Activated CD4-positive, alpha-beta memory T cell treated with anti-CD3 and anti-CD28 coated beads for 36 hours (primary cell): ENCODE measurements around the gene ATP1B4. TPM values are rescaled to one million over a fixed set of nuclear protein-coding genes. Genes with fewer than 3 reads are reported as not detected.

Experiments
- CTCF ChIA-PET: fragments of 350-600 bp; sonication (Branson Sonifier 250); formaldehyde crosslinking; loops from one replicate; lab custom pipeline; 2021; ENCODE audit warnings: antibody characterized with exemption, inconsistent platforms; lab: Charles Lee
- POLR2A ChIA-PET: fragments of 350-600 bp; sonication (Branson Sonifier 250); formaldehyde crosslinking; loops from one replicate; lab custom pipeline; 2021; ENCODE audit warnings: antibody characterized with exemption; lab: Charles Lee
- DNase-seq: peaks from one replicate; pipeline ENCODE4 v3.0.0-alpha.2; 2020
- H3K27ac Mint-ChIP-seq: one replicate; pipeline ENCODE4 v1.8.0; 2021; ENCODE audit warnings: mixed read lengths
- H3K27me3 Mint-ChIP-seq: one replicate; pipeline ENCODE4 v1.8.0; 2021; ENCODE audit warnings: mixed read lengths
- H3K36me3 Mint-ChIP-seq: one replicate; pipeline ENCODE4 v1.8.0; 2021; ENCODE audit warnings: mixed read lengths
- H3K4me1 Mint-ChIP-seq: one replicate; pipeline ENCODE4 v1.8.0; 2021; ENCODE audit warnings: low read depth, mixed read lengths
- H3K4me3 Mint-ChIP-seq: one replicate; pipeline ENCODE4 v1.8.0; 2021; ENCODE audit warnings: mild to moderate bottlenecking, mixed read lengths
- H3K9me3 Mint-ChIP-seq: one replicate; pipeline ENCODE4 v1.8.0; 2021; ENCODE audit warnings: mixed read lengths
- intact Hi-C: fragments of 100-400 bp; cut with micrococcal nuclease; formaldehyde crosslinking; loops from one replicate; pipeline ENCODE4 v1.15.1; 2023
- total RNA-seq, 2 experiments: library from RNA; stranded (reverse); gene quantifications; one replicate each; pipeline ENCODE4 v1.2.3, GENCODE V29; 2021

ATP1B4 gene
- total RNA-seq, 2 experiments from 2014 or later, result not detected

DNA sequence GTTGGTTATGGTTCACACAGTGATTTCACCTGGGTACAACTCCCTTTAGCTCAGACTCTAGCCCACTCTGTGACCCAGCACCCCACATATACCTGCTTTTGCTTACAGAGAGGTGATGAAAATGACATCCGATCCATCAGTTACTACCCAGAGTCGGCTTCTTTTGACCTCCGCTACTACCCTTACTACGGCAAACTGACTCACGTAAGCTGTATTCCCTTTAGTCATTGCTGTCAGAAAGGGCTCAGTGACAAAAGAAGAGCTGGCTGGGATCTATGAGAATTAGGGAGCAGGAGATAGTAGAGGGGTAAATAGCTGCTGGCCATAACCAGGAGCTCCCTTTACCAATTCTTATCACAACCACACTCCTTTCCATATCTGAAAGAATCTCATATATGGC, 16.7 kb downstream of the ATP1B4 start:
- POLR2A ChIA-PET, result interaction anchor here (0.6 kb wide), 1 partner anchor 669 kb away, joined by 3 read pairs; no protein-coding TSS in a partner anchor

DNA sequence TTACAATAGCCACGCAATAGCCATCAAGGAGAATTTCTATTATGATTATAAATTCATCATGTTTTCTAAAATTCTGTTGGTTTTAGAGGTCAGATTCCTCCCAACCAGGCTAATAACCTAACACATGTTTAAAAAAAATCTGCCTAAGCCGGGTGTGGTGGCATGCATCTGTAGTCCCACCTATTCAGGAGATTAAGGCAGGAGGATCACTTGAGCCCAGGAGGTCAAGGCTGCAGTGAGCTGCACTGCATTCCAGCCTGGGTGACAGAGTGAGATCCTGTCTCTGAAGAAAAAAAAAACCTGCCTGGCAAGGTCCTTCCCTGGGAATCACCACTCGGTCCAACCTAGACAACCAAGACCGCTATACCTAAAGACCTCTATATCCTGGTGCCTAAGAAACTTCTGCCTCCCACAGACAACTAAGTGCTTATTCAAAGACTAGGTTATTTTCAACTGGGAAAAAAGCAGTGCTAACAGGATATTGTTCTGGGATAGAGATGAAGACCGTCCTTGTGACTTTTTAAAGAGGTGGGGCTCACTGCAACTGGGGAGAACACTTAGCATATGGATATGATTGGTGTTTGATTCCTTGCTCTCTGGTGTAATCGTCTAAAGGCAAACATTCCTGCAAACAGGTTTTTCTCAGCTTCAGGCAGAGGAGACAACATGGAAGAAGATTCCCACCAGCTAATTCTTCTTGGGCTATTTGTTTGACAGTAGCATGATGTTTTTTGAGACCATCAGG, 18.2 kb downstream of the ATP1B4 start:
- H3K9me3 Mint-ChIP-seq, result no peaks in the 10 kb centered on the region
- intact Hi-C loops, result loop anchor here (1.0 kb wide), 1 partner anchor 95 kb away; no protein-coding TSS in a partner anchor
- DNase-seq, result no peak
- H3K27me3 Mint-ChIP-seq, result peaks cover 1% of the 10 kb centered on the region
- no peaks in the 10 kb centered on the region for H3K36me3 Mint-ChIP-seq
- CTCF ChIA-PET, result interaction anchor here (1.2 kb wide), 1 partner anchor 96 kb away, joined by 3 read pairs; no protein-coding TSS in a partner anchor
- H3K4me1 Mint-ChIP-seq, result peaks cover 5% of the 10 kb centered on the region
- no peak overlapping the region for H3K27ac Mint-ChIP-seq
- POLR2A ChIA-PET, result no interaction called here
- H3K4me3 Mint-ChIP-seq, result no peak overlapping the region

More for the DNA sequence above, 16.7 kb downstream of the ATP1B4 start:
- Mint-ChIP-seq H3K4me1 (peaks cover 5% of the 10 kb centered on the region), H3K27me3 (peaks cover 1% of the 10 kb centered on the region), H3K36me3 (no peaks in the 10 kb centered on the region), H3K9me3 (no peaks in the 10 kb centered on the region), H3K4me3 (no peak overlapping the region), H3K27ac (no peak overlapping the region)
- intact Hi-C loops, result no loop called here
- DNase-seq, result no peak
- CTCF ChIA-PET, result interaction anchor here (1.0 to 1.1 kb wide), 2 partner anchors 14 to 108 kb away, joined by 3 read pairs; no protein-coding TSS in a partner anchor

DNA sequence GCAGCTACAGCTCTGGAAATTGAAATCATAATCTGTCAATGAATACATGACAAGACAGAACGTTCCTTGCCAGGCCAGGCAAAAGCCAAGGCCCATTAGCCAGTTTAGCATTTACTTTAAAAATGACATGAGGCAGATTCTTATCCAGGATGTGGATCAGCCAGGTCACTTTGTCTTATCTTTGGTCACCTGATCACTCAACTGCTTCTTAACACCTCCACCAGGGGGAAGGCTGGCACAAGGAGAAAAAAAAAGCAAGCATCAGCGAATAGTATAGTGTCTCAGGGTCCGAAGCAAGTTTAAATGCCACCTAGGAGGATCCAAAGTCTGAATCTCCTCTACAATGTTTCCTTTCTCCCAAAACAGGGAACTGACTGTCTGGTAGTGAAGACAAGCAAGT, 18.8 kb downstream of the ATP1B4 start:
- H3K9me3 Mint-ChIP-seq, result no peaks in the 10 kb centered on the region
- ChIA-PET POLR2A (no interaction called here), CTCF (interaction anchor here (0.6 to 1.4 kb wide), 3 partner anchors 24 to 95 kb away, joined by 3 to 4 read pairs (median 3); no protein-coding TSS in a partner anchor)
- peaks cover 5% of the 10 kb centered on the region for H3K4me1 Mint-ChIP-seq
- peaks cover 1% of the 10 kb centered on the region for H3K27me3 Mint-ChIP-seq
- intact Hi-C loops, result loop anchor here (1.0 kb wide), 1 partner anchor 95 kb away; no protein-coding TSS in a partner anchor
- no peaks in the 10 kb centered on the region for H3K36me3 Mint-ChIP-seq
- H3K27ac Mint-ChIP-seq, result no peak overlapping the region
- DNase-seq, result peak; percentile 24
- no peak overlapping the region for H3K4me3 Mint-ChIP-seq

DNA sequence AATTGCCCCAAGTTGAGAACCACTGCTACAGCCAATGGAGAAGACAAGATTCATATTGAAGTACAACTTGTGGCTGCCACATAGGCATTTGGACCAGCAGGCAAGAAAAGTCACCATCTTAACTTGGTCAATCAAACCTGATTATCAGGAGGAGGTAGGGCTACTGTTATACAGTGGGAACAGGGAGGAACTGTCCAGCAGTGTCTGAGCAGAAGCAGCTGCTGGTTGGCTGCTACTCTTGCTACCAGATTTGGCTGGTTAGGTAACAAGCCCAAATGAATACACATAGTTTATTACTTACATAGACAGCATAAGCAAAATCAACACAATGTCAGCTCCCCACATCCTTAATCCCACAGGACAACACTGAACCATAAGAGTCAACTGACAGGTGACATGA, 39.4 kb downstream of the ATP1B4 start:
- H3K4me1 Mint-ChIP-seq, result no peaks in the 10 kb centered on the region
- no peaks in the 10 kb centered on the region for H3K36me3 Mint-ChIP-seq
- H3K27me3 Mint-ChIP-seq, result no peaks in the 10 kb centered on the region
- no peak for DNase-seq
- no peak overlapping the region for H3K27ac Mint-ChIP-seq
- H3K9me3 Mint-ChIP-seq, result peaks cover 4% of the 10 kb centered on the region
- H3K4me3 Mint-ChIP-seq, result no peak overlapping the region
- ChIA-PET POLR2A (no interaction called here), CTCF (no interaction called here)
- intact Hi-C loops, result no loop called here

DNA sequence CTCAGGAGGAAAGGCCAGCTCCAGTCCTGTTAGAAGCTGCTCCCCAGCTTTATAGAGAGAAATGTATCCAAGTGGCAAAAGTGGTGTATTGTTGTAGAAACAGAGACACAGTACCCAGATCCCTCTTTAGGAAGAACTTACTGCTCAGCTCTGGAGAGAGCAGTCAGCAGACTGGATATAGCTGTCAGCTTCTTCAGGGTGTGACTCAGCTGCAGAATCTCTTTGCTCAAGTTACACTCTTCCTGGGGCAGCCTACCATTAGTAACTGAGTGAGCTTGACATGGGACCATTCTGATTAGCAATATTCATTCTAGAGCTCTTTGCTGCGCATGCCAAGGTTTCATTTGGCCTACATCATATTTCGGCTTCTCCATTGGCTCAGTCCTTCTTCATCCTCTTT, 40.5 kb downstream of the ATP1B4 start:
- Mint-ChIP-seq H3K36me3 (no peaks in the 10 kb centered on the region), H3K27me3 (no peaks in the 10 kb centered on the region), H3K9me3 (peaks cover 4% of the 10 kb centered on the region), H3K27ac (no peak overlapping the region), H3K4me3 (no peak overlapping the region), H3K4me1 (no peaks in the 10 kb centered on the region)
- no peak for DNase-seq
- intact Hi-C loops, result no loop called here
- POLR2A ChIA-PET, result no interaction called here
- CTCF ChIA-PET, result no interaction called here

DNA sequence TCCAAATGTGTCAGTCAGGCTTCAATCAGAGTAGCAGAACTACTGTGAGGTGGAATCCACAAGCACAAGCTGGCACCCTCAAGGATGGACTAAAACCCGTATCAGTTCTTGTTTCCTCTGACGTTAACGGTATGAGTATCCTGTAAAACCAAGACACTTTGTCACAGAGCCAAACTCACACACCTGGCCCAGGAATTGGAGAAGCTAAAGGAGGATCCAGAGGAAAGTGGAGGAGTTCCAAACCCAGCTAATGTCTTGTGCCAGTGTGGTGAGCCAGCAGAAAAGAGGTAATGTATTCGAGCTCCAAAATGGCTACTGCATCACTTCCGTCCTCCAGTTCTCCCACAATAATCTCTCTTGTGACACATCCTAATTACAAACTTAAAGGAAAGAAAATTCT, 44.7 kb downstream of the ATP1B4 start:
- H3K9me3 Mint-ChIP-seq, result peaks cover 8% of the 10 kb centered on the region
- CTCF ChIA-PET, result no interaction called here
- no peak for DNase-seq
- no peak overlapping the region for H3K27ac Mint-ChIP-seq
- peaks cover 1% of the 10 kb centered on the region for H3K36me3 Mint-ChIP-seq
- H3K27me3 Mint-ChIP-seq, result no peaks in the 10 kb centered on the region
- intact Hi-C loops, result no loop called here
- POLR2A ChIA-PET, result no interaction called here
- H3K4me1 Mint-ChIP-seq, result no peaks in the 10 kb centered on the region
- H3K4me3 Mint-ChIP-seq, result no peak overlapping the region

DNA sequence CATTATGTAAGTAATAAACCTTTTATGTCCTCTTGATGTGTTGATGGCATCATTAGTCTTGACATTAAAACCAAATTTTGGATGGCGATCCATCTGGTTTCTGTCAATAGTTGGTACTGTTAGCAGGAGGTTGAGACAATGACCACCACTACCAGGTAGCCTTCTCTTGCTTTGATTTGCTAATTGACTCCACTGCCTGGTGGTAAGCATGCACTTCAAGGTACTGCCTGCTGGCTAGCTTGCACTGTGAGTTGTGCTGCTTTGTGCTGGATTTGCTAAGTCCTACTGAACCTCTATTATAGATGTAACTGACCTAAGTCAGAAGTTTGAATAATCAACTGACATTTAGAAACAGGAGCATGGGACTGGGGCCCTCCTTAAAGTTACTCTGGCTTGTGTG, 46.3 kb downstream of the ATP1B4 start:
- Mint-ChIP-seq H3K27ac (no peak overlapping the region), H3K9me3 (peaks cover 8% of the 10 kb centered on the region), H3K36me3 (peaks cover 1% of the 10 kb centered on the region), H3K27me3 (no peaks in the 10 kb centered on the region), H3K4me1 (no peaks in the 10 kb centered on the region), H3K4me3 (no peak overlapping the region)
- DNase-seq, result no peak
- POLR2A ChIA-PET, result no interaction called here
- CTCF ChIA-PET, result no interaction called here
- intact Hi-C loops, result no loop called here

DNA sequence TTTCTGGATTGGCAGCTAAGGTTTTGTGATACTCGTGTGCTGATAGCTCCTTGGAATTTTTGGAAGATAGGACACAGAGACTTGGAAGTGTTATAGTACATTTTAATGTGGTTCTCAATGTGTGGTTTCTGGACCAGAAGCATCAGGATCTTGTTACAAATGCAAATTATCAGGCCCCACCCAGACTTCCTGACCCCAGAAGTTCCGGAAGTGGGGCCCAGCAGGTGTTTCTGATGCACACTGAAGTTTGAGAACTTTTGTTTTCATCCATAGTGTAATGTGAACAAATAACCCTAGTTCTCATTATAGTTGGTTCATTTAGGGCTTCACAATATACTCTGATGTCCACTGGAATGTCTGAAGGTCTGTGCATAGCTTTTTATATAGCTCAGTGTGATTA, 57.6 kb downstream of the ATP1B4 start:
- CTCF ChIA-PET, result no interaction called here
- DNase-seq, result peak; percentile 21
- intact Hi-C loops, result no loop called here
- Mint-ChIP-seq H3K36me3 (no peaks in the 10 kb centered on the region), H3K4me3 (no peak overlapping the region), H3K27me3 (no peaks in the 10 kb centered on the region), H3K4me1 (peaks cover 11% of the 10 kb centered on the region), H3K27ac (peak overlapping the region; percentile 74), H3K9me3 (no peaks in the 10 kb centered on the region)
- POLR2A ChIA-PET, result no interaction called here

DNA sequence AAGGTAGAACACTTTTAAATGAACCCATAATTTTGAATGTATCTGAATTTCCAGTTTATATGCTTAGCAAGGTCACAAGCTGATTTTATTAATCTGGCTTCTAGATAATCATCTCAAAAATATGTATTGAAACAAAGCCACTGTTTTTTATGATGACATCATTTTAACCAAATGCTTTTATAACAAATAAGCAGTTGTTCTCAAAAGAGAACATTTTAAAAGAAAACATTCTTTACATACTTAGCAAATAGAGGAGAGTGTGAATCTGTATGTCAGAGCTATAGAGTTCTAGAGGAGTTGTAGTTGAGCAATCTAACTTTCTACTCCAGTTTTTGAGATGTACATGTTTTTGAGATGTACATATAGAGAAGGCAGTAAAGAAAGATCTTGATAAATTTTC, 64.7 kb downstream of the ATP1B4 start:
- H3K27me3 Mint-ChIP-seq, result no peaks in the 10 kb centered on the region
- CTCF ChIA-PET, result interaction anchor here (1.1 kb wide), 1 partner anchor 10 kb away, joined by 3 read pairs; no protein-coding TSS in a partner anchor
- H3K36me3 Mint-ChIP-seq, result peaks cover under 1% of the 10 kb centered on the region
- POLR2A ChIA-PET, result no interaction called here
- H3K4me3 Mint-ChIP-seq, result no peak overlapping the region
- intact Hi-C loops, result no loop called here
- no peak overlapping the region for H3K27ac Mint-ChIP-seq
- peaks cover 13% of the 10 kb centered on the region for H3K4me1 Mint-ChIP-seq
- no peaks in the 10 kb centered on the region for H3K9me3 Mint-ChIP-seq
- no peak for DNase-seq

DNA sequence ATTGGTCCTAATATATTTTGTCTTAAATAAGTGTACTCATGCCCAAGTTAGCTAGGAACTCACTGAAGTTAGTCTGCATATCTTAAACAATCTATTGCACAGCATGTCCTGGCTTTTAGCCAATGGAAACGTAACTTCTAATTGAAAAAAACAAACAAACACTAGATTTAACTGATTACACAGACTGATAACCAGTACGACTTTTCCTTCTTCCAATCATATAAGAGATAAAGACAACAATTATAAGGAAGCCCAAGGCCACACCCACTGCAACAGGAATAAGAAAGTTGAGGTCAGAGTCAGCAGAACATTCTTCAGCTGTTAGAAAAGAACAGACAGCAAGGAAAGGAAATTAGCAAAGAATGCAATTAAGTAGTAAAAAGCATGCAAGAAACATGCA, 66.4 kb downstream of the ATP1B4 start:
- H3K4me1 Mint-ChIP-seq, result peaks cover 13% of the 10 kb centered on the region
- CTCF ChIA-PET, result no interaction called here
- POLR2A ChIA-PET, result no interaction called here
- no peak overlapping the region for H3K4me3 Mint-ChIP-seq
- H3K27ac Mint-ChIP-seq, result no peak overlapping the region
- intact Hi-C loops, result no loop called here
- DNase-seq, result no peak
- H3K9me3 Mint-ChIP-seq, result no peaks in the 10 kb centered on the region
- peaks cover 8% of the 10 kb centered on the region for H3K36me3 Mint-ChIP-seq
- H3K27me3 Mint-ChIP-seq, result no peaks in the 10 kb centered on the region

DNA sequence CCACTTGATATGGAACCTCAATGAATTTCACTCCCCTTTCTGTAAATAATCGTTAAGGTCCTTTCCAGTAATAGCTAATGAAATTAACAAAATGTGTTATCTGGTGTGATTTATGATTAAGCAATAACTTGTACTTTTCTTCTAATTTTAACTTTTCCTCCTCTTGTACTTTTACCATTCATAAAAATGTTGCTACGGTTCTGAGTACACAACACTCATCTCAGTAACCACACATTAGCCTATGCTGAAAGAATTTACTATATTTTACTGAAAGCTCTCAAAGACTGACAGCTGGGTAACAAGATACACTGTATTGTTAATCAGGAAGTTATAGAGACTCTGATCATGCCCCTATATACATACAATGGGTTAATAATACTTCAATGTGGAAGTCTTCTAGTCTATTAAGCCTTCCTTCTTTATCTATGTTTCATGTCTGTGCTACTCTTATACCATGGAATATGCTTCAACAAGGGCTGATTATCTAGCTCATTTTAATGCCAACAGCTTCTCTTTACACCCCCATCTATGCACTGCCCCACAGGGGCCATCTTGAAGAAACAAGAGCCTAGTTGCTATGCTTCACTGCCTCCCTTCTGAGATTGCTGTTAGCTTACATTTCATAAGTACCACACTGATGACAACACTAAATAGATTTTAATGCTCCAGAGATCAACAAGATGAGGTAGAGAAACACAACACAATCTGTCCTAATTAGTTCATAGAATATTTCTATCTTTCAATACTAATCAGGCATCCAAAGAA, 68.1 kb downstream of the ATP1B4 start:
- Mint-ChIP-seq H3K27me3 (no peaks in the 10 kb centered on the region), H3K4me3 (no peak overlapping the region), H3K9me3 (no peaks in the 10 kb centered on the region), H3K27ac (no peak overlapping the region), H3K36me3 (peaks cover 8% of the 10 kb centered on the region), H3K4me1 (peaks cover 13% of the 10 kb centered on the region)
- DNase-seq, result no peak
- ChIA-PET POLR2A (no interaction called here), CTCF (interaction anchor here (0.7 to 1.4 kb wide), 2 partner anchors 28 to 179 kb away, joined by 3 read pairs; partner anchors contain the start of gene ZBTB33)
- intact Hi-C loops, result no loop called here
